Subcutaneous adipose tissue (tissue), 4 donors: ENCODE measurements around the gene FOXO1. TPM values are rescaled to one million over a fixed set of nuclear protein-coding genes. Genes with fewer than 3 reads are reported as not detected.

Experiments used
- total RNA-seq, 4 donors: library from RNA; depleted of rRNA; stranded (reverse); fragments of >200 nt; gene quantifications; one replicate each; pipeline ENCODE4 v1.1.0, GENCODE V29; 2016
- TF ChIP-seq, protein P1 (sequence below): fragments of 450-650 bp; IDR thresholded peaks from one replicate; pipeline ENCODE4 v1.5.1; 2016; ENCODE audit warnings: low read depth, mild to moderate bottlenecking, control low read depth, antibody characterized with exemption, moderate library complexity

The FOXO1 gene
- total RNA-seq, 4 donors from 2014 or later, result 93.0 to 198 (median 134) TPM

DNA sequence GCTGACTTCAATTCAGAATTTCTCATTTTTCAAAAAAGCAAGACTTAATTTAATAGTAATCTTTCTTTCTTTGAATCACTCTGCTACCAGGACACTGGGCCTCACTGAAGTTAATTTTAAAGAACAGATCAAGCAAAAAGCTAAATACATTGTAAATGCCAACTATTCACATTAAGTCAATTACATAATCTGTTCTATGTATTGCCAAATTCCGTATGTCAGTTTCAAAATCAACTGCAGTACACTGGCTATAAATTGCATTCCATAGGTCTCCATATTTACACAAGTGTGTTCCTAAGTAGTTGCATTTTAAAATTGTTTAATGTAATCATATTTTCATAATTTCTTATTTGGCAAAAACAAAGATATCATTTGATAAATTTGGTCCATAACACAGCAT, 10.1 kb downstream of the FOXO1 start:
- TF ChIP-seq, protein P1, sequence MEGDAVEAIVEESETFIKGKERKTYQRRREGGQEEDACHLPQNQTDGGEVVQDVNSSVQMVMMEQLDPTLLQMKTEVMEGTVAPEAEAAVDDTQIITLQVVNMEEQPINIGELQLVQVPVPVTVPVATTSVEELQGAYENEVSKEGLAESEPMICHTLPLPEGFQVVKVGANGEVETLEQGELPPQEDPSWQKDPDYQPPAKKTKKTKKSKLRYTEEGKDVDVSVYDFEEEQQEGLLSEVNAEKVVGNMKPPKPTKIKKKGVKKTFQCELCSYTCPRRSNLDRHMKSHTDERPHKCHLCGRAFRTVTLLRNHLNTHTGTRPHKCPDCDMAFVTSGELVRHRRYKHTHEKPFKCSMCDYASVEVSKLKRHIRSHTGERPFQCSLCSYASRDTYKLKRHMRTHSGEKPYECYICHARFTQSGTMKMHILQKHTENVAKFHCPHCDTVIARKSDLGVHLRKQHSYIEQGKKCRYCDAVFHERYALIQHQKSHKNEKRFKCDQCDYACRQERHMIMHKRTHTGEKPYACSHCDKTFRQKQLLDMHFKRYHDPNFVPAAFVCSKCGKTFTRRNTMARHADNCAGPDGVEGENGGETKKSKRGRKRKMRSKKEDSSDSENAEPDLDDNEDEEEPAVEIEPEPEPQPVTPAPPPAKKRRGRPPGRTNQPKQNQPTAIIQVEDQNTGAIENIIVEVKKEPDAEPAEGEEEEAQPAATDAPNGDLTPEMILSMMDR, result no peak

DNA sequence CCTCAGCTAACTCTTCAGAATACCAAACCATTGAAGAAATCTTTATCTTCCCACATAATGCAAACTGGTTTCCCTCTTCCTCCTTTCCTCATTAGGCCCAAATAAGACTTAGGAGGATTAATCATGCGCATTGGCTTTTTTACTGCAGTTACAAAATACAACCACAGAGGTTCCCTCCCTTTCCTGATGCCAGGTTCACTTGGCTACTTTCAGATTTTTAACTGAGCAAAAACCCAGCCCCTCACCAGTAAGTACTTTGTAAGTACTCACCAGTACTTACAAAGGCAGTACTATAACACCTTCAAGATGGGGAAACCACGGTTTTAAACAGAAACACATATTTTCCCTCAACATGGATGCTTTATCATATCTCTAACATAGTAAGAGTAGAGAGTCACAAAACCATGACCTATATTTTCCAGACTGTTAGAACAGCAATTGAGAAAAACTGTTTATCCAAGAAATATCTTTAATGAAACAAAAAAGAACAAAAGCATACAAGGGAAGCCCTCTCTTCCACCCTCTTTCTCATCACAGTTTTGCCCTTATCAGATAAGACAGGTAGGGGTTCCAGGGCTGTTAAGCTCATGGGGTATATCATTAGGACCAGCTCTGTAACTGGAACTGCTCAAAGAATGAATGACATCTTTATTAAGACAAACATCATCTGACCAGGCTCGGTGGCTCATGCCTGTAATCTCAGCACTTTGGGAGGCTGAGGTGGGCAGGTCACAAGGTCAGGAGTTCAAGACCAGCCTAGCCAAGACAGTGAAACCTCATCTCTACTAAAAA, 12.7 kb downstream of the FOXO1 start:
- TF ChIP-seq, protein P1, result no peak

DNA sequence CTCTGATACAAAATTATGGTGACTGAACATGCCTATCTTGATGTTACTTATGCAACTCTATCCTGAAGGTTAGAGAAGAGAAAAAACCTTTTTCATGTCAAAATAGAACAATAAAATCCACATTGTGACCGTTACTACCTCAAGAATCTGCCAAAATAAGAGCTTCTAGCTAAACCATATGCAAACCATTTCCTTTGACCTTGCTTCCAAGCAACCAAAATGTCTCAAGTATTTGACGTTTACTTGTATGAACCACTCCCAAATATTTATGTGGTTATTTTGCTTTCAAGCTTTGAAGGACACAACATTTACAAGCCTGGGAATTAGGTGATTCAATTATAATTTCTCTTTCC, 13.9 kb downstream of the FOXO1 start:
- TF ChIP-seq, protein P1, result no peak

DNA sequence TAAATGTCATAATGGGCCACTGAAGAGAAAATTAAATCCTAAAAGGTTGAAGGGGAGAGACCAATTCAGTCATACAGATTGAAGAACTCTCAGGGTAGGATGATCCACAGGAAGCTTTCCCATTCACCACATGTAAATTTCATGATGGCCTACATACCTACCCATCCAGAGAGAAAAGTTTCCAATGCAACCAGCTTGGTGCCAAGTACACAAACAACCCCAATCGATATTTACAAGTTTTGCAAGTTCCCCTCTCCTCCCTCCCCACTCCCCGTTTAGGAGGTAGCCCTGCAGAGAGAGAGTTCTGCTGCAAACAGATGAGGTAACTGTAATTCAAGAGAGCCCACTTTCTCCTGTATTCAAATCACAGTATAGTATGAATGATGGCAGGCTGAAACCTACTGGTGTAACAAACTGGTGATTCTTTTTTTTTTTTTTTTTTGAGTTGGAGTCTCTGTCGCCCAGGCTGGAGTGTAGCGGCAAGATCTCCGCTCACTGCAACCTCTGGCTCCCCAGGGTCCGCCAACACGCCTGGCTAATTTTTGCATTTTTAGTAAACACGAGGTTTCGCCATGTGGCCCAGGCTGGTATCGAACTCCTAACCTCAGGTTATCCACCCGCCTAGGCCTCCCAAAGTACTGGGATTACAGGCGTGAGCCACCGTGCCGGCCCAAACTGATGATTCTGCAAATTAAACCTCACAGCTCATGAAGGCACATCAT, 14.4 kb downstream of the FOXO1 start:
- TF ChIP-seq, protein P1, result no peak

DNA sequence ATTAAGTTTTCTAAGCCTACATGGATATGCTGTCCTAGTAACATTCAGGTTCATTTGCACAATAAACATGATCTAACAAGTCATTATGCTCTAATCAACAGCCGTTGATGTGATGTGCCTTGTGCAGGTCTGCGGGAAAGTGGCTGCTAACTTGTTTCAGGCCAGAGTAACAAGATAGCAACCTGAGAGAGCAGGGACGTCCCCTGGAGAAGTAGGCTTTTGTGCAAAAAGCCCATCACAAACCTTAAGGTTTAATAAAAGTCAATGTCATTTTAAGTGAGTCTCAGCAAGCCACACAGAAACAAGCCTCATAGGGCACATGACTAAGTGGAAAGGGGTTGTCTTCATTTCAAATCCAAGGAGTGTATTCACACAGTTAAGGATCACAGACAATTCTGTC, 17.6 kb downstream of the FOXO1 start:
- TF ChIP-seq, protein P1, result no peak

DNA sequence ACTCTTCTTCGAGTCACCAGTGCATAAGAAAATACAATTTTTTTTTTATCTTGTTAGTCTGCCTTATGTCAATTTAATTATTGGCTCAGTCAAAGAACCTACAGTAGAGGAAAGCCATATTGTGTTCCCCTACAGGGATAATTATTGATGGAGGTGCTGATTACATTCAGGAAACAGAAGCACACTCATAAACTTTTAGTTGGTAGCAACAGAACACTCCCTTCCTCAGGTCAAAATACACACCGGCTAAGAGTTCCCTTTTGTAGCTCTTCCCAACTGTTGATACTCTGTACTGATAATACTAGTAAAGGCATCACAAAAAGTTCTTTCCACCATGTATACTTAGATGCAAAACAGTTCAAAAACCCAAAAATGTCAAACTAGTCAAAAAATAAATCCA, 18.4 kb downstream of the FOXO1 start:
- TF ChIP-seq, protein P1, result no peak

DNA sequence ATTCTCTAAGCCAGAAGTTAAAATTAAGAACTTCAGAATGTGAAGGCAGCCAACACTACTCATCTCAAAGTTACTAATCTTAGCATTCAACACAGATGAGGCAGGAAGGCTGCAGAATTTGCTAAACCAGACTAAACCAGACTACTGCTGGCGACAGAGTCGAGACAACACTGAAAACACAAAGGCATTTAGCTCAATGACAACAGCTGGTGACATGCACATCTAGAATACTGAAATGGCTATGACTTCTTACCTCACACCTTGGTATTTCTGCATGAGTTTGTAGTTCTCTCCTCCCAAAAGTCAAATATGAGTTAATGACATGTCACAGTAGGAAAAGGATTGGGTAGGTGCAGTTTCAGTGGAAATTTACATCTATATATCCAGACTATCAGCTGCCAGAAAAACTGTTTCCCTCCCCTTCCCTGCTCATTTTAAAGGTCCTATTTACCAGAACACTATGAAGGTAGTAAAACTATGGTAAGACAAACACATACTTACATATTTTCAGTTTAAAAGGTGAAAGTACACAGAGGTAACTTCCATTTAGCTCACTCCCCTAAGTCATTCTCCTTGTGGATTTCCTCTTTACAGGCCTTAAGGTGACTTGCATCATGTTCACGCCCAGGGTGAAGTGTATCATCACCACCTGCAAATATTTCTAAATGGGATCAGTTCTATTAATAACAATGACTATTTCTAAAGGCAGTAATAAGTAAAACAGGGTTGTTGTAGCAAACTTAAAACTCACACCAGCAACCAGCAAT, 21.4 kb downstream of the FOXO1 start:
- TF ChIP-seq, protein P1, result no peak
